Cardiac muscle cell (in vitro differentiated cells and primary cell): ENCODE results near the gene NFE2L1. TPM values are rescaled to one million over a fixed set of nuclear protein-coding genes. Genes with fewer than 3 reads are reported as not detected.
"Not testable (repeated sequence)": the region's sequence is repeated elsewhere in the genome, so short reads cannot be mapped to it uniquely, and the experiment has no call there.

Source experiments
- DNase-seq, 2 donors: peaks; one replicate each; pipeline versions ENCODE4 v3.0.0 to v3.0.0-alpha.2; 2010 to 2017; ENCODE audit warnings: low read depth in 1 of 2, low spot score in 1 of 2
- H3K27ac ChIP-seq: fragments of 200-600 bp; sonication (generic); 2 replicates; pipeline ENCODE4 v1.5.1; 2016
- H3K27me3 ChIP-seq: fragments of 200-600 bp; sonication (generic); 2 replicates; pipeline ENCODE4 v1.6.0; 2016; ENCODE audit warnings: control low read depth
- H3K36me3 ChIP-seq: fragments of 200-600 bp; sonication (generic); 2 replicates; pipeline ENCODE4 v1.5.1; 2016; ENCODE audit warnings: control low read depth
- H3K4me1 ChIP-seq: fragments of 200-600 bp; sonication (generic); 2 replicates; pipeline ENCODE4 v1.8.1; 2017; ENCODE audit warnings: low read depth, mild to moderate bottlenecking, mixed run types
- H3K4me3 ChIP-seq: fragments of 200-600 bp; sonication (generic); 2 replicates; pipeline ENCODE4 v1.5.1; 2016; ENCODE audit warnings: mild to moderate bottlenecking
- H3K9me3 ChIP-seq: fragments of 200-600 bp; sonication (generic); 2 replicates; pipeline ENCODE4 v1.5.1; 2017; ENCODE audit warnings: low read depth, mild to moderate bottlenecking, control low read depth
- polyA plus RNA-seq: library from polyadenylated mRNA; unstranded; fragments of >200 nt; fragmentation: Nextera tagmentation; extraction: Ambion mirVana; gene quantifications from 2 replicates; pipeline ENCODE4 v1.2.1, GENCODE V29; 2016
- total RNA-seq: library from RNA; depleted of rRNA; stranded (reverse); fragments of >200 nt; gene quantifications from 2 replicates; pipeline ENCODE4 v1.2.3, GENCODE V29; 2016
- TF ChIP-seq, protein P1 (sequence below): IDR thresholded peaks from 2 replicates; pipeline ENCODE4 v1.5.1; 2012; ENCODE audit warnings: low read depth, mild to moderate bottlenecking, low read length

The NFE2L1 gene
- total and polyA plus RNA-seq, 2 experiments from 2014 or later = 56.0 to 122 TPM

- Histone ChIP-seq H3K4me3 (peak overlapping the region; percentile 28), H3K36me3 (no peaks in the 10 kb centered on the region), H3K27me3 (no peaks in the 10 kb centered on the region), H3K9me3 (no peaks in the 10 kb centered on the region), H3K27ac (no peak overlapping the region), H3K4me1 (peaks cover 36% of the 10 kb centered on the region)
- peak; percentile 37 to 77 for DNase-seq
- TF ChIP-seq, protein P1, sequence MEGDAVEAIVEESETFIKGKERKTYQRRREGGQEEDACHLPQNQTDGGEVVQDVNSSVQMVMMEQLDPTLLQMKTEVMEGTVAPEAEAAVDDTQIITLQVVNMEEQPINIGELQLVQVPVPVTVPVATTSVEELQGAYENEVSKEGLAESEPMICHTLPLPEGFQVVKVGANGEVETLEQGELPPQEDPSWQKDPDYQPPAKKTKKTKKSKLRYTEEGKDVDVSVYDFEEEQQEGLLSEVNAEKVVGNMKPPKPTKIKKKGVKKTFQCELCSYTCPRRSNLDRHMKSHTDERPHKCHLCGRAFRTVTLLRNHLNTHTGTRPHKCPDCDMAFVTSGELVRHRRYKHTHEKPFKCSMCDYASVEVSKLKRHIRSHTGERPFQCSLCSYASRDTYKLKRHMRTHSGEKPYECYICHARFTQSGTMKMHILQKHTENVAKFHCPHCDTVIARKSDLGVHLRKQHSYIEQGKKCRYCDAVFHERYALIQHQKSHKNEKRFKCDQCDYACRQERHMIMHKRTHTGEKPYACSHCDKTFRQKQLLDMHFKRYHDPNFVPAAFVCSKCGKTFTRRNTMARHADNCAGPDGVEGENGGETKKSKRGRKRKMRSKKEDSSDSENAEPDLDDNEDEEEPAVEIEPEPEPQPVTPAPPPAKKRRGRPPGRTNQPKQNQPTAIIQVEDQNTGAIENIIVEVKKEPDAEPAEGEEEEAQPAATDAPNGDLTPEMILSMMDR = no peak
Measured at GRCh38 chr17:48012151-48012520, 36.0 kb upstream of the NFE2L1 start.

- H3K4me3 ChIP-seq = no peak overlapping the region
- no peaks in the 10 kb centered on the region for H3K27me3 ChIP-seq
- H3K9me3 ChIP-seq = no peaks in the 10 kb centered on the region
- no peak for DNase-seq
- no peak overlapping the region for H3K27ac ChIP-seq
- TF ChIP-seq, protein P1 = no peak
- H3K36me3 ChIP-seq = no peaks in the 10 kb centered on the region
- peaks cover 41% of the 10 kb centered on the region for H3K4me1 ChIP-seq
Measured at GRCh38 chr17:48012654-48013053, 35.5 kb upstream of the NFE2L1 start.

DNA sequence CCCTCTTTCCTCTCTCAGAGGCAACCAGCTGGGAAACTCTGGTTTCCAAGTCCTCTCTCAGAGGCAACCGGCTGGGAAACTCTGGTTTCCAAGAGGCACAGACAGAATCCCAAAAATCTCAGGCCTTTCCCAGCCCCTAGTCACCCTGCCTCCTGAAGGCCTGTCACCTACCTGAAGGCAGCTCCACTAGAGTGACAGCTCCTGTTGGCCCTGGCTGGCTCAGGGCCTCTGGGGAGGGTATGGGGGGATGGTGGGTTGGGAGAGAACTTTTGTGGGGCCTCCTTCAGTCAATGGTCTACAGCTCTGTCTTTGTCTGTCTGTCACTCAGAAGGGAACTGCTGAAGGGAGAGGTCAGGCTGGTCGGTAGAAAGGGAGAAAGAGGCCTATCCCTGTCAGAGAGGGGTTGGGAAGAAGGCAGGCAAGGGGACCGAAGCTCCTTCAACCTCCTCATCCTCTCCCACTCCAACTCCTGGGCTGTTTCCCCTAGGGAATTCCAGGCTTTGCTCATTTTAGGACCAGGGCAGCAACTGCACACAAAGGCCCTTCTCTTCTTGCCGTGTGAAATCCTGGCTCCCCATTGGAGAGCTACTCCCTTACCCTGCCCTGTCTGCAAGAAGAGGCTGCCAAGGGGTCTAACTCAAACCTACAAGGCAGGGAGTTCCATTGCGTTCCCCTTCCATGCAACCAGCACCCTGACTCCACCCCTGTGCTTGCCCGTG is 34.1 kb upstream of the NFE2L1 start:
- no peaks in the 10 kb centered on the region for H3K9me3 ChIP-seq
- no peak for DNase-seq
- no peak overlapping the region for H3K4me3 ChIP-seq
- no peaks in the 10 kb centered on the region for H3K27me3 ChIP-seq
- H3K27ac ChIP-seq = no peak overlapping the region
- peaks cover 43% of the 10 kb centered on the region for H3K4me1 ChIP-seq
- H3K36me3 ChIP-seq = no peaks in the 10 kb centered on the region
- TF ChIP-seq, protein P1 = no peak

DNA sequence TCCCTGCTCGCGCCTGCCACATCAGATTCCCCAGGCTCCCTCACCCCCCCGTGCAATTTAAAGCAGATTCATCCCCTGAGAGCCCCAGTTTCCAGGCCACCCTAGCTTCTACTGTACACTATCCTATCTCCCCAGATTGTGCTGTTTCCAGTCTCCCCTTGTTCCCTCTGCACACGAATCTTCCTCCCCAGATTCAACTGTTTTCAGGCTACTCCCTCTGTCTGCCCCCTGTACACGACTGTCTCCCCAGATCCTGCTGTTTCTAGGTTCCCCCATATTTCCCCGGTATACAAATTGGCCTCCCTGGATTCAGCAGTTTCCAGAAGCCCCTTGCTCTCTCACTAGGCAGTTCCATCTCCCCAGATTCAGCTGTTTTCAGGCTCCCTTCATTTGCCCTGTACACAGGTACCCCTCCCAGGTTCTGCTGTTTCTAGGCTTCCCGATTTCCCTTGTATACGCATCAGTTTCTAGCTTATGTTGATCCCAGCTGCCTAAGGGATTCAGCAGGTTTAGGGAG is 33.5 kb upstream of the NFE2L1 start:
- no peaks in the 10 kb centered on the region for H3K9me3 ChIP-seq
- H3K4me3 ChIP-seq = no peak overlapping the region
- DNase-seq = no peak
- H3K36me3 ChIP-seq = no peaks in the 10 kb centered on the region
- TF ChIP-seq, protein P1 = no peak
- H3K27me3 ChIP-seq = no peaks in the 10 kb centered on the region
- H3K27ac ChIP-seq = peak overlapping the region; percentile 24
- peaks cover 43% of the 10 kb centered on the region for H3K4me1 ChIP-seq

DNA sequence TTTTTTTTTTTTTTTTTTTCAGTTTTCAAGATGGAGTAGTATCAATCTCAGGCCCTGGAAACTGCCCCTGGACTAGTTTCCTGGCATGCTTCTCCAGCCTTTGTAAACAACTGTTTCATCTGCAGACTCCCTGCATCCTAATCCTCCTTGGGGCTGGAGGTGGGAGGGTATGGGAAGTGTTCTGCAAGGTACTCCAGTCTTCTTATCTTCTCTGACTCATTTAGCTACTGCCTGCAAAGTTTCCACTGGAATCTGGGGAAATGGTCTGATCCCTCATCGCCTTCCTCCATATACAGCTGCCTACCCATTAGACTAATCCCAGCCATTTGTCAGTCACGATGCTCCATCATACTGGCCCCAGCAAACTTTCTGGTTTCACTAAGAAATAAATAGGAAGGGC is 32.0 kb upstream of the NFE2L1 start:
- no peaks in the 10 kb centered on the region for H3K36me3 ChIP-seq
- H3K9me3 ChIP-seq = no peaks in the 10 kb centered on the region
- peak in 1 of 2 donors; percentile 81 for DNase-seq
- no peaks in the 10 kb centered on the region for H3K27me3 ChIP-seq
- TF ChIP-seq, protein P1 = no peak
- peak overlapping the region; percentile 50 for H3K27ac ChIP-seq
- H3K4me1 ChIP-seq = peaks cover 43% of the 10 kb centered on the region
- no peak overlapping the region for H3K4me3 ChIP-seq

DNA sequence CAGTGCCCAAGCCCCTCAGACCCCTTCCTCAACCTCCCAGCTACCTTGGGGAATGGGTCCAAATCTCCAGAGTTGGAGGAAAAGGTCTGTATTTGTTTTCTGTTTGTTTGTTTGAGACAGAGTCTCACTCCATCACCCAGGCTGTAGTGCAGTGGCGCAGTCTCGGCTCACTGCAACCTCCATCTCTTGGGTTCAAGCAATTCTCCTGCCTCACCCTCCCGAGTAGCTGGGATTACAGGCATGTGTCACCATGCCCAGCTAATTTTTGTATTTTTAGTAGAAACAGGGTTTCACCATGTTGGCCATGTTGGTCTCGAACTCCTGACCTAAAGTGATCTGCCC is 30.4 kb upstream of the NFE2L1 start:
- not testable (repeated sequence) for H3K27me3 ChIP-seq, H3K36me3 ChIP-seq, H3K9me3 ChIP-seq, H3K4me3 ChIP-seq, DNase-seq
- H3K27ac ChIP-seq = peak overlapping the region; percentile 37
- peaks cover 35% of the 10 kb centered on the region for H3K4me1 ChIP-seq
